ENCODE data around the gene ABHD15. TPM values are rescaled to one million over a fixed set of nuclear protein-coding genes. Genes with fewer than 3 reads are reported as not detected.

ABHD15 gene
- polyA plus RNA-seq, 2 of the 4 experiments (the other 2 are of a cell fraction) = 13.5 to 15.8 TPM

DNA sequence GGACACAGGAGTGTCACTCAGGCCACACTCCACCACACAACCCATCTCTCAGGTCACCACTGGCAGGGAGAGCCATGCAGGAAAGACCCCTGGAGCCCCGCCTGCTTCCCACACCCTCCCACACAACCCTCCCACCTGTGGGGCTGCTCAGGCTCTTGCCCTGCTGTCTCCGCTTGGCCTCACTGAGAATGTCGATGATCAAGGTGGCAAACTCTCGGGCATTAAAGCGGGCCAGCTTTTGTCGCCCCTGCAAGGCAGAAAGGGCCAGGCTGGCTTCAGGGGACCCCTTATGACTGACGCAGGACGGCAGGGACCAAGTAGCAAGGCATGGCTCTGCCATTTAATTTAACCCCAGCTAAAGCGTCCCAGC, 10.1 kb upstream of the ABHD15 start:
- no peak overlapping the region for H3K27ac ChIP-seq
- ChIA-PET POLR2A (interaction anchor here (0.8 kb wide), 1 partner anchor 16 kb away, joined by 3 read pairs; the partner anchor contains the start of gene ANKRD13B), CTCF (interaction anchor here (1.1 to 24.0 kb wide), 10 partner anchors 4 to 516 kb away, joined by 3 to 474 read pairs (median 10); partner anchors contain the start of genes ABHD15, ANKRD13B, CORO6 and TP53I13)
- TF ChIP-seq RFX5 (IDR thresholded peaks at IDR 0.05) (no peak), CBX8 (IDR thresholded peaks at IDR 0.05) (no peak)
- no peaks in the 10 kb centered on the region for H3K9me3 ChIP-seq
- FAIRE-seq (no peak), ATAC-seq (no peak), DNase-seq (ENCODE audit: low read depth in 1 of 2, low spot score in 1 of 2) (no peak)
- no peak overlapping the region for H3K4me2 ChIP-seq
- H3K4me3 ChIP-seq = no peak overlapping the region
- H3K4me1 ChIP-seq = peaks cover 20% of the 10 kb centered on the region
- WGBS (ENCODE audit: missing lambda C conversion rate) = 97% methylated on average over 9 of the region's 9 CpGs

DNA sequence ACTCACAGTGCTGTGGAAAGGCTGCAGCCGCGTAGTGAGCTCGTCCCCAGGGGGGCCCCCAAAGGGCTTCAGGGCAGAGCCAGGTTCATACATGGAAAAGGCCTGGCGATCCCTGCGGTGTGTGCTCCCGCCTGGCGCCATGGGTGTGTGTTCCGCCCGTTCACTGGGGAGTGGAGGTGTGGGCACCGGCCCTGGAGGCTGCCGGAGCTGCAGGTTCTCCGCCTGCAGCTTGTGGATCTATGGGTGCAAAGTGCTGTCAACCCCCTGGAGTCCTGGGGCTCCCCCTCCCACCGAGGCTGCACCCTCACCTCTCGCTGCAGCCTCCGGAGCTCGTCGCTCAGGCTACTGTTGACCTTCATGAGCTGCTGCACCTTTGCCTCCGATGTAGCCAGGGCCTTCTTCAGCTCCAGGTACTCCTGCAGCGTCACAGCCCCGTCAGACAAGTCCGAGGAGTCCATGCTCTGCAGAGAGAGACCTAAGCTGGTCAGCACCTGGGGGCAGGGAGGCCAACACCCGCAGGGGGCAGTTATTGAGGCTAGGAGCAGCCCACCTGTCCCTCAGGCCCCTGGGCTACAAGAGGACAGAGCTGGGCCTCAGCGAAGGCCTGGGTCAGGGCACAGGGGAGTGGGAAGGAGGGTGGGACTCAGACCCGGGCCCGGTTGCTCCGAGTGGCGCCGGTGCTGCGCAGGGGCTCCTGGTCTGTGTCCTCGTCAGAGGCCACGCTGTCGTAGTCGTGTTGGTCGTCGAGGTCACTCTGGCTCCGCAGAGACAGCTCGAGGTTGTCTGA, 9.6 kb upstream of the ABHD15 start:
- TF ChIP-seq EP300 (IDR thresholded peaks at IDR 0.05) = no peak
- no peak for TF ChIP-seq EHF (CRISPR knock-in tag; IDR thresholded peaks at IDR 0.05)
- no peak for TF ChIP-seq NPAS2 (CRISPR knock-in tag; IDR thresholded peaks at IDR 0.05; ENCODE audit: borderline replicate concordance)
- no peak for TF ChIP-seq FOSL2 (IDR thresholded peaks at IDR 0.05)
- no peak for TF ChIP-seq FOSL2 (CRISPR knock-in tag; IDR thresholded peaks at IDR 0.05)
- TF ChIP-seq HDAC2 (IDR thresholded peaks at IDR 0.05) = no peak
- TF ChIP-seq, protein P1, sequence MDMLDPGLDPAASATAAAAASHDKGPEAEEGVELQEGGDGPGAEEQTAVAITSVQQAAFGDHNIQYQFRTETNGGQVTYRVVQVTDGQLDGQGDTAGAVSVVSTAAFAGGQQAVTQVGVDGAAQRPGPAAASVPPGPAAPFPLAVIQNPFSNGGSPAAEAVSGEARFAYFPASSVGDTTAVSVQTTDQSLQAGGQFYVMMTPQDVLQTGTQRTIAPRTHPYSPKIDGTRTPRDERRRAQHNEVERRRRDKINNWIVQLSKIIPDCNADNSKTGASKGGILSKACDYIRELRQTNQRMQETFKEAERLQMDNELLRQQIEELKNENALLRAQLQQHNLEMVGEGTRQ (IDR thresholded peaks at IDR 0.05) = no peak
- no peak for TF ChIP-seq NR3C1 (IDR thresholded peaks at IDR 0.05)
- no peak for TF ChIP-seq MYC (IDR thresholded peaks at IDR 0.05; ENCODE audit: borderline replicate concordance, low read length)
- no peak for TF ChIP-seq POLR2A (IDR thresholded peaks at IDR 0.05; ENCODE audit: low read length)
- Histone ChIP-seq H3K9me3 (no peaks in the 10 kb centered on the region), H3K27ac (no peak overlapping the region), H3K4me1 (peaks cover 14% of the 10 kb centered on the region), H3K4me2 (no peak overlapping the region), H3K4me3 (no peak overlapping the region)
- 89% methylated on average over 26 of the region's 37 CpGs for WGBS (ENCODE audit: missing lambda C conversion rate)
- no peak for ATAC-seq
- CTCF ChIA-PET = interaction anchor here (1.0 to 24.0 kb wide), 11 partner anchors 5 to 517 kb away, joined by 3 to 474 read pairs (median 7); partner anchors contain the start of genes ABHD15, ANKRD13B, CORO6 and MYO18A
- no peak for FAIRE-seq
- no peak for DNase-seq (ENCODE audit: low read depth in 1 of 2, low spot score in 1 of 2)
- POLR2A ChIA-PET = interaction anchor here (0.8 to 1.4 kb wide), 3 partner anchors 8 to 16 kb away, joined by 3 to 4 read pairs (median 4); partner anchors contain the start of genes ABHD15, ANKRD13B and TP53I13

DNA sequence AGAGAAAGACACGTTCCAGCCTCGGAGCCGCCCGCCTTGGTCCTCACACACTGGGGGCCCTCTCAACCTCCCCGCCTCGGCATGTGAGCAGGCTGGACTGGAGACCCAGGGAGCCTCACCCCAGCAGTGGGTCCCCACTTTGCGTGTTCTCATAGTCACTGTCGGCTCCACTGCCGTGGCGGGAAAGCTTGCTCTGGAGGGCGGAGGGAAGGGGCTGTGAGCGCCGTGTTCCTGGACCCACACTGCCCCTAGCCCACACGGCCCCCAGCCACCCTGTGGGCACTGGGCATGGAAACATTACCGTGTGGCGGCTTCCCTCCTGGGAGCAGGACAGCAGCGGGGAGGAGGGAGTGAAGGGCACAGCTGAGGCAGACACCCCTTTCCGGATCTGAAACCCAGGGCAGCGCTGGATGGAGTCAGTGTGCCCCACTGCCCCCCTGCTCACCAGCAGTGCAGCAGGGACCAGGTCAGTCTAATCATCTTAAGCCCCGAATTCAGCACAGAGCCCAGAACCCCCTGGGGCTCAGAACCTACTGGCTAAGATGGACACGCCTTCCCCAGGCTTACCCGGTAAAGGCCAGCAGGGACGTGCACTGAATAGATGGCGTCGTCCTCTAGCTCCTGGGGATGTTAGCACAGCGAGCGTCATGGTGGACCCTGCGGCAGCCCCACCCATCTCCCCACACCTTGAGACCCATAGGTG, 8.8 kb upstream of the ABHD15 start:
- FAIRE-seq = no peak
- Histone ChIP-seq H3K4me3 (no peak overlapping the region), H3K4me2 (no peak overlapping the region), H3K27ac (no peak overlapping the region), H3K9me3 (no peaks in the 10 kb centered on the region), H3K4me1 (peaks cover 7% of the 10 kb centered on the region)
- no peak for ATAC-seq
- CTCF ChIA-PET = interaction anchor here (1.0 to 24.0 kb wide), 11 partner anchors 5 to 517 kb away, joined by 3 to 474 read pairs (median 7); partner anchors contain the start of genes ABHD15, ANKRD13B, CORO6 and MYO18A
- no peak for DNase-seq (ENCODE audit: low read depth in 1 of 2, low spot score in 1 of 2)
- TF ChIP-seq ZNF302 (CRISPR knock-in tag; IDR thresholded peaks at IDR 0.05) = no peak
- WGBS (ENCODE audit: missing lambda C conversion rate) = 89% methylated on average over 26 of the region's 28 CpGs
- POLR2A ChIA-PET = interaction anchor here (0.9 to 1.4 kb wide), 2 partner anchors 8 to 9 kb away, joined by 4 read pairs; partner anchors contain the start of genes ABHD15 and TP53I13

DNA sequence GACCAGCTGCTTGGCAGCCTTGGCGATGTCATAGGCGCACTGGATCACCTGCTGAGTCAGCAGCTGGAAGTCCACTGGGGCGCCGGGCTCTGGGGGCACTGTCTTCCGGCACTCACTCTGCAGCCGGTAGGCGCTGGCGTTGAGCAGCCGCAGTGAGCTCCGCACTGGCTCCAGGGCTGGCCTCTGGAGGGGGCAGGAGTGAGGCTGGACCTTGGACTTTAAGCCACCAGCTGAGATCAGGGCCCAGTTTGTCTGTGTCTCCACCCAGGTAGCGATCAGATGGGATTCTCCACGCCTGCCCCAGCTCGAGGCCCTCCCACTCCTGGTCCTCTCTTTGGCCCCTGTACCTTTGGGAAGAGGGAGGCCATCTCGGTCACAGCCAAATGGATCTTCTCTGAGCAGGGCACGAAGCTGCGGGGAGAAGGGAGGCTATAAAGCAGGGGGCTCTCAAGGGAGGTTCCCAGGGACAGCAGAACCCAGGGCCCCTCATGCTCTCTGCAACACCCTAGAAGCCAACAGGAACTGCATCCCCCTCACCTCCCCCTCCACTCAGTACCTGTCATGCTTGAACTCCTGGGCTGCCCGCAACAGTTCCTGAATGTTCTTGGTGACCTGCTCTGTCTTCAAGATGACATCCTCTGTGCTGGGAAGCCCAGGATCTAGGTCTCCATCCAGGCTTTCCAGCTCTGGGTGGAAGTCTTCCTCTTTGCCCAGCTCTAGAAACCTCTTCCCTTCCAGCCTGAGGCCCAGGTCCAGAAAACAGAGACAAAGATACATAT, 8.1 kb upstream of the ABHD15 start:
- ChIA-PET POLR2A (interaction anchor here (0.9 to 1.4 kb wide), 2 partner anchors 8 to 16 kb away, joined by 4 to 5 read pairs; partner anchors contain the start of gene ABHD15), CTCF (interaction anchor here (0.7 to 24.0 kb wide), 9 partner anchors 5 to 521 kb away, joined by 3 to 474 read pairs (median 14); partner anchors contain the start of genes ABHD15, ANKRD13B, CORO6 and TP53I13)
- Histone ChIP-seq H3K27ac (0 out of 6 replicates have a peak overlapping the region, but pooled peaks of 1 of the 2 experiments have one; percentile 6), H3K4me1 (0 out of 3 replicates have a peak, but pooled peaks cover 3% of the 10 kb centered on the region), H3K4me2 (no peak overlapping the region), H3K9me3 (no peaks in the 10 kb centered on the region), H3K4me3 (no peak overlapping the region)
- FAIRE-seq (no peak), DNase-seq (ENCODE audit: low read depth in 1 of 2, low spot score in 1 of 2) (no peak), ATAC-seq (peak in 1 of 2 experiments; percentile 8; a peak in 3 of 6 replicates)
- WGBS (ENCODE audit: missing lambda C conversion rate) = 84% methylated on average over 13 of the region's 17 CpGs
- TF ChIP-seq, protein P2, sequence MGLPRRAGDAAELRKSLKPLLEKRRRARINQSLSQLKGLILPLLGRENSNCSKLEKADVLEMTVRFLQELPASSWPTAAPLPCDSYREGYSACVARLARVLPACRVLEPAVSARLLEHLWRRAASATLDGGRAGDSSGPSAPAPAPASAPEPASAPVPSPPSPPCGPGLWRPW (IDR thresholded peaks at IDR 0.05) = no peak
- peak; percentile 91 for TF ChIP-seq MAFK (IDR thresholded peaks at IDR 0.05; ENCODE audit: partially characterized antibody)

Measured in A549 (cell line).